A549 treated with RU486 at 1 μM for 4 hours (cell line): Measurements from ENCODE around the gene OR9G4. TPM values are rescaled to one million over a fixed set of nuclear protein-coding genes. Genes with fewer than 3 reads are reported as not detected.

ENCODE experiments used
- total RNA-seq: library from RNA; stranded (reverse); fragments of 200-300 nt; extraction: Qiagen RNA extraction; gene quantifications from 5 replicates; pipeline ENCODE4 v1.2.3, GENCODE V29; 2022; ENCODE audit warnings: low read depth

OR9G4 gene
- total RNA-seq, result not detected in 5 replicates

DNA sequence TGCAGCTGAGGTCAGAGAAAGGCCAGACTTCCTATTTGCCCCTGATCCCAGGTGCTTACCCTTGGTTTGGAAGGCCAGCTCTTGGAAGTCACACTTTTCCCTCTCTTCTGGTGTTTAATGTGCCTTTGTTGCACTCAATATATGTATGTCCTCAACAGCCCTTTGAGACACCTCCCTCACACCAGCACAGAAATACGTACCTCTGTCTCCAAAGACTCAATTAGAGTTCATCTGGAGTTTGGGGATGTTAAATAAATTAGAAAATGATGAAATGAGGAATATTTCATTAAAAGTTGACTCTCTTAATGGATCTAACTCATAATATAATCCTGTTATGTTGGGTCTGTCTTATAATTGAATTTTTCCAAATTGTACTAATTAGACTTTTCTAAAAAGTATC, at the start of gene OR9G4:
OR9G4 (minus strand) TSS at position 101 of the 400 bp plus-strand sequence. CDS start 4,931 bp downstream, outside the sequence.

DNA sequence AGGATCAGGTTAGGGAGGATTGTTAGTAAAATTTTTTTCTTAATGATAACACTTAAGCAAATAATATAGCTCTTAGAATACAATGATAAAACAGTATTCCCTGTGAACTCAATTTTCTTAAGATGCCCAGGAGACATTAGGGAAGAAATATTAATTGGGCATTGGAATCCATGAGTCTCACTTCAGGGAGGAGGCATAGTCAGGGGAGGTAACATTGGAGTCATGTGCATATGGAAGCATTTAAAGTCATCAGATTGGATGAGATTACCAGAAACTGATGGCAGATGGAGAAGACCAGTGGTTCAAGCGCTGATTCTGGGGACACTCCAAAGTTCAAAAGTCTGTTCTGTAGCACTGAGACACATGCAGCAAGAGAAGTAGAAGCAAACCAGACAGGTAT, 49.7 kb downstream of the OR9G4 start, which contains the start of gene OR9G1:
OR9G1 (plus strand) TSS at position 301 of the 400 bp plus-strand sequence. CDS start 1,293 bp downstream, outside the sequence.

Other genes with a start within 250 kb of the OR9G4 start
- gene OR5M11, start 205.4 kb downstream of the OR9G4 start, total RNA-seq, result not detected in 5 replicates
- not detected in 5 replicates for gene OR5M10, start 171.0 kb downstream of the OR9G4 start, total RNA-seq
- not detected in 5 replicates for gene OR5M1, start 133.8 kb downstream of the OR9G4 start, total RNA-seq
- not detected in 5 replicates for gene OR5AP2, start 106.3 kb downstream of the OR9G4 start, total RNA-seq
- not detected in 5 replicates for gene OR5AR1, start 85.0 kb downstream of the OR9G4 start, total RNA-seq
- not detected in 5 replicates for gene OR9G1, start 49.6 kb downstream of the OR9G4 start, total RNA-seq
- gene OR5AK2, start 240.2 kb upstream of the OR9G4 start, total RNA-seq, result not detected in 5 replicates